Measurements from ENCODE around the gene PSMA7. TPM values are rescaled to one million over a fixed set of nuclear protein-coding genes. Genes with fewer than 3 reads are reported as not detected.

PSMA7 gene
- total RNA-seq, 4 donors from 2014 or later = 154 to 241 (median 234) TPM

GRCh38 chr20:62178316-62179161 is 35.3 kb upstream of the PSMA7 start:
- 80 to 92% methylated on average over 1 to 15 of the region's 19 CpGs for WGBS, 2 donors (ENCODE audit: low coverage in 1 of 2)
- in situ Hi-C loops (cut with MboI; ENCODE audit: low pct_ligation_motif_present in 1 of 4, low pct_unique_long_range_greater_than_20kb in 1 of 4, low sequenced_read_pairs in 3 of 4) = no loop called here

GRCh38 chr20:62177307-62177706 is 34.1 kb upstream of the PSMA7 start:
- H3K9me3 ChIP-seq = no peaks in the 10 kb centered on the region
- H3K27me3 ChIP-seq = no peaks in the 10 kb centered on the region
- TF ChIP-seq POLR2AphosphoS5 (IDR thresholded peaks at IDR 0.05) (no peak), POLR2A (IDR thresholded peaks at IDR 0.05) (no peak), EP300 (IDR thresholded peaks at IDR 0.05; ENCODE audit: low read depth) (no peak), CTCF (IDR thresholded peaks at IDR 0.05) (no peak)
- H3K4me1 ChIP-seq = peaks cover 0 to 6% (median 5%) of the 10 kb centered on the region in 4 donors
- in situ Hi-C loops (cut with MboI; ENCODE audit: low pct_ligation_motif_present in 1 of 4, low pct_unique_long_range_greater_than_20kb in 1 of 4, low sequenced_read_pairs in 3 of 4) = no loop called here
- H3K27ac ChIP-seq = no peak overlapping the region
- peaks cover 0 to 4% (median 0%) of the 10 kb centered on the region in 4 donors for H3K36me3 ChIP-seq
- H3K4me3 ChIP-seq = no peak overlapping the region
- intact Hi-C loops (cut with DNase I; ENCODE audit: low total_unique reads) = no loop called here
- 91 to 94% methylated on average over 7 to 9 of the region's 9 CpGs for WGBS, 2 donors (ENCODE audit: low coverage in 1 of 2)
- no peak for DNase-seq

More at GRCh38 chr20:62178316-62179161, 35.3 kb upstream of the PSMA7 start:
- Histone ChIP-seq H3K27ac (no peak overlapping the region), H3K4me1 (peaks cover 0 to 10% (median 7%) of the 10 kb centered on the region in 4 donors), H3K4me3 (no peak overlapping the region), H3K9me3 (no peaks in the 10 kb centered on the region), H3K27me3 (no peaks in the 10 kb centered on the region), H3K36me3 (peaks cover 0 to 4% (median 0%) of the 10 kb centered on the region in 4 donors)
- TF ChIP-seq POLR2A (IDR thresholded peaks at IDR 0.05) (no peak), CTCF (IDR thresholded peaks at IDR 0.05) (no peak), EP300 (IDR thresholded peaks at IDR 0.05; ENCODE audit: low read depth) (no peak), POLR2AphosphoS5 (IDR thresholded peaks at IDR 0.05) (no peak)
- intact Hi-C loops (cut with DNase I; ENCODE audit: low total_unique reads) = no loop called here
- DNase-seq = no peak

DNA sequence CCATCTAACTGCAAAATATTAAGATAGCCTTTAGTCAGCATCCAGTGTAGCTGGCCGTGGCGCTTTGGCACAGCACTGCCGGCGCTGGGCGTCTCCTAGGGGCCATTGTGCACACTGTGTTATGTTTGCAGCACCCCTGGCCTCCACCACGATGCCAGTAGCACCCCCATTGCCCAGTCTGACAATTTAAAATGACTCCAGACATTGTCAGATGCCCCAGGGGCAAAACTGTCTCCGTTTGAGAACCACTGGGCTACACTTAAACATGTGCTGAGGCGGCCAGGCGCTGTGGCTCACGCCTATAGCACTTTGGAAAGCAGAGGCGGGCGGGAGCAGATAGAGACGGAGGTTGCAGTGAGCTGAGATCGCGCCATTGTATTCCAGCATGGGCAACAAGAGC is 33.7 kb upstream of the PSMA7 start:
- no peak for DNase-seq
- TF ChIP-seq POLR2AphosphoS5 (IDR thresholded peaks at IDR 0.05) (no peak), POLR2A (IDR thresholded peaks at IDR 0.05) (no peak), CTCF (IDR thresholded peaks at IDR 0.05) (no peak), EP300 (IDR thresholded peaks at IDR 0.05; ENCODE audit: low read depth) (no peak)
- 95% methylated on average over 15 of the region's 15 CpGs; no CpG with 5 or more reads in 1 of the 2 donors for WGBS, 2 donors (ENCODE audit: low coverage in 1 of 2)
- in situ Hi-C loops (cut with MboI; ENCODE audit: low pct_ligation_motif_present in 1 of 4, low pct_unique_long_range_greater_than_20kb in 1 of 4, low sequenced_read_pairs in 3 of 4) (no loop called here), intact Hi-C loops (cut with DNase I; ENCODE audit: low total_unique reads) (no loop called here)
- no peaks in the 10 kb centered on the region for H3K9me3 ChIP-seq
- H3K36me3 ChIP-seq = peaks cover 0 to 4% (median 0%) of the 10 kb centered on the region in 4 donors
- no peaks in the 10 kb centered on the region for H3K27me3 ChIP-seq
- no peak overlapping the region for H3K4me3 ChIP-seq
- no peak overlapping the region for H3K27ac ChIP-seq
- H3K4me1 ChIP-seq = peaks cover 0 to 2% (median under 1%) of the 10 kb centered on the region in 4 donors

DNA sequence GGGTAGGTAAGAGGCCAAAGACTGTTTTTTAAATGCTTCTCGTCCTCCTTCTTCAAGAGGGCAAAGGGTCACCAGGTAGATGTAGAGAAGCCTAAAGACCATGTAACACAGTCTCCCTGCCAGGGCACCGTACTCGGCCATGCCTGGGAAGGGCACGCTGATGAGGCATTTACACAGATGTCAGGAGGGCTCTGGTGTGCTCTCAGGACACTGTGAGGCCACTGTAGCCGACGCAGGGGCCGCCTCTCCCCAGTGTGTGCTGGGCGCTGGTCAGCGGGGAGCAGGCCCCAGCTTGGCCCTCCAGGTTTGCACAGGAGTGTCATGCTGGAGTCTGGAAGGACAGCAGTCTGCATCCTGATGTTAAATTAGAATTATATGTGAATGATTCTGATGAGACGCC is 32.5 kb upstream of the PSMA7 start:
- 94 to 100% methylated on average over 1 to 10 of the region's 10 CpGs for WGBS, 2 donors (ENCODE audit: low coverage in 1 of 2)
- no peaks in the 10 kb centered on the region for H3K27me3 ChIP-seq
- intact Hi-C loops (cut with DNase I; ENCODE audit: low total_unique reads) = no loop called here
- no peaks in the 10 kb centered on the region for H3K9me3 ChIP-seq
- H3K27ac ChIP-seq = no peak overlapping the region
- in situ Hi-C loops (cut with MboI; ENCODE audit: low pct_ligation_motif_present in 1 of 4, low pct_unique_long_range_greater_than_20kb in 1 of 4, low sequenced_read_pairs in 3 of 4) = no loop called here
- no peaks in the 10 kb centered on the region for H3K4me1 ChIP-seq
- H3K4me3 ChIP-seq = no peak overlapping the region
- peaks cover 0 to 4% (median 0%) of the 10 kb centered on the region in 4 donors for H3K36me3 ChIP-seq
- TF ChIP-seq POLR2A (IDR thresholded peaks at IDR 0.05) = no peak
- no peak for TF ChIP-seq POLR2AphosphoS5 (IDR thresholded peaks at IDR 0.05)
- TF ChIP-seq EP300 (IDR thresholded peaks at IDR 0.05; ENCODE audit: low read depth) = no peak
- no peak for TF ChIP-seq CTCF (IDR thresholded peaks at IDR 0.05)
- no peak for DNase-seq

Measured in transverse colon (tissue), 4 donors.